Smooth muscle cell of bladder (primary cell): ENCODE measurements around the gene UQCRC1. TPM values are rescaled to one million over a fixed set of nuclear protein-coding genes. Genes with fewer than 3 reads are reported as not detected.

Source experiments
- total RNA-seq: library from RNA; depleted of rRNA; stranded (reverse); fragments of >200 nt; gene quantifications from 2 replicates; pipeline ENCODE4 v1.2.3, GENCODE V29; 2014

Gene UQCRC1
- total RNA-seq: 241 and 286 TPM in 2 replicates

GRCh38 chr3:48609088-48610005 is at the start of gene UQCRC1:
Gene UQCRC1, minus strand, starts transcription at chr3:48609646. Its CDS starts 26 bp downstream, at chr3:48609620.

GRCh38 chr3:48635222-48636021 is 26.0 kb upstream of the UQCRC1 start, which contains the start of gene SLC26A6:
Gene SLC26A6, minus strand, starts transcription at chr3:48635461. Its CDS starts 68 bp downstream, at chr3:48635393.

GRCh38 chr3:48621461-48621869 is 12.0 kb upstream of the UQCRC1 start, which contains the start of gene TMEM89:
Gene TMEM89, minus strand, starts transcription at chr3:48621769. Its CDS starts 13 bp downstream, at chr3:48621756.

GRCh38 chr3:48595075-48595525 is 14.3 kb downstream of the UQCRC1 start, which contains the start of gene COL7A1:
Gene COL7A1, minus strand, starts transcription at chr3:48595329. Its CDS starts 170 bp downstream, at chr3:48595159.

GRCh38 chr3:48563382-48563918 is 46.0 kb downstream of the UQCRC1 start, which contains the start of gene UCN2:
Gene UCN2, minus strand, starts transcription at chr3:48563781. Its CDS starts 657 bp downstream, at chr3:48563124.

GRCh38 chr3:48556796-48557626 is 52.4 kb downstream of the UQCRC1 start, which contains the start of gene PFKFB4:
Gene PFKFB4, minus strand, starts transcription at chr3:48556803. Its CDS starts 26 bp downstream, at chr3:48556777.

Other genes starting within 250 kb of the UQCRC1 start
- not detected in 2 replicates for gene FBXW12, start 237.4 kb downstream of the UQCRC1 start, total RNA-seq
- 24.6 and 42.2 TPM in 2 replicates for gene PLXNB1, start 179.6 kb downstream of the UQCRC1 start, total RNA-seq
- 19.2 and 26.5 TPM in 2 replicates for gene CCDC51, start 169.5 kb downstream of the UQCRC1 start, total RNA-seq
- 315 and 384 TPM in 2 replicates for gene TMA7, start 169.4 kb downstream of the UQCRC1 start, total RNA-seq
- gene ATRIP, start 162.9 kb downstream of the UQCRC1 start, total RNA-seq: 2.8 and 4.0 TPM in 2 replicates
- gene SHISA5, start 105.5 kb downstream of the UQCRC1 start, total RNA-seq: 101 and 102 TPM in 2 replicates
- 6.0 and 29.4 TPM in 2 replicates for gene PFKFB4, start 52.8 kb downstream of the UQCRC1 start, total RNA-seq
- gene UCN2, start 45.9 kb downstream of the UQCRC1 start, total RNA-seq: 0.83 and 1.00 TPM in 2 replicates
- 31.6 and 46.1 TPM in 2 replicates for gene COL7A1, start 14.3 kb downstream of the UQCRC1 start, total RNA-seq
- not detected in 2 replicates for gene TMEM89, start 12.1 kb upstream of the UQCRC1 start, total RNA-seq
- 28.9 and 31.1 TPM in 2 replicates for gene SLC26A6, start 25.8 kb upstream of the UQCRC1 start, total RNA-seq
- 1.00 and 1.6 TPM in 2 replicates for gene CELSR3, start 53.2 kb upstream of the UQCRC1 start, total RNA-seq
- gene NCKIPSD, start 76.3 kb upstream of the UQCRC1 start, total RNA-seq: 9.1 and 9.2 TPM in 2 replicates
- gene IP6K2, start 107.6 kb upstream of the UQCRC1 start, total RNA-seq: 38.3 and 39.1 TPM in 2 replicates
- gene PRKAR2A, start 238.2 kb upstream of the UQCRC1 start, total RNA-seq: 20.5 and 25.4 TPM in 2 replicates